Middle frontal gyrus (tissue), 1 donor: Measurements from ENCODE around the gene XRCC5.

ENCODE experiments used
- DNase-seq: peaks from one replicate; pipeline ENCODE4 v3.0.0-alpha.2; 2015; ENCODE audit warnings: low spot score; ENCODE audit errors: extremely low spot score

The XRCC5 gene

DNA sequence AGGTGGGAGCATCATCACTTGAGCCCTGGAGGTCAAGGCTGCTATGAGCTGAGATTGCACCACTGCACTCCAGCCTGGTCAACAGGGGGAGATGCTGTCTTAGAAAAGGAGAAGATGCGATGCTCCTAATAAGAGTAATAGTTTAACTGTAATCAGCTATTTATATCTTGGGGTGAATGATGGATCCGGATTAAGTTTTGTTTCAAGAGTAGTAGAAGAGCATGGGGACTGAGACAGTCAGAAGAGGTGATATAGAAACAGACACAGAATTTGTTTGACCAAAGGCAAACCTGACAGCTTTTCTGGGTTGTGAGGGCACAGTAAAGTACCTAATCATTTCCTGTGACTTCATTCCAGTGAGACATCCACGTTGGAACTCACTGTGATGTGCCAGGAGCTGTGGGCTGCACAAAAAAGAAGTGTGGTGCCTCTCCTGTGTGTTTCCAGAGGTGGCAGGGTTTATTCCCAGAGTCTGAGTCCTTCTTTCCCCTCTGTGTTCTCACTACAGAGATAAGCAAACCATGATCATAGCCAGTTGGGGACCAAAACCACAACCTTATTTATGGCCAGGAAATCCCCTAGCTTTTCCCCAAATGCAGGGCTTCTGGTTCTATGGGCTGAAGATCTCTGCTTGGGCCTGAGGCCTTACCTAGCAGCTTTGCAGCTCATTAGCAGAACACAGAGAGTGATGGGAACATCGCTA lies 113.7 kb downstream of the XRCC5 start:
- DNase-seq, result no peak

DNA sequence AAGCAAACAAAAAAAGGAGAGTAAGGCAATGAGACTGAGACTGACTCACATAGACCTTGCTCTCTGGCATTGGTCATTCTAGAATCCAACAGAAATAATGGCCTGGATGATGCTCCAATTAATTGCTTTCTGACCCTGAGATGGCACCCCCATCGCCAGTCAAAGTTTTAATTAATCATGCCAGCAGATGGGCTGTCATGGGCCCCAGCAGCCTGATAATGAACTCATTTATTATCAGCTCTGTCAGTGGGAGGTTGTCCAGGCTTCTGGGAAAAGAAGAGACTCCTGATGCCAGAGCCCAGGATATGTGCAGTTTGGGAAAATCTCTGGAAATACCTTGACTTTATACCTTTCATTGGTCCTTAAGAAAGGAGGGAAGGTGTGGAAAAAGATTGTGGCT lies 115.2 kb downstream of the XRCC5 start:
- no peak for DNase-seq

DNA sequence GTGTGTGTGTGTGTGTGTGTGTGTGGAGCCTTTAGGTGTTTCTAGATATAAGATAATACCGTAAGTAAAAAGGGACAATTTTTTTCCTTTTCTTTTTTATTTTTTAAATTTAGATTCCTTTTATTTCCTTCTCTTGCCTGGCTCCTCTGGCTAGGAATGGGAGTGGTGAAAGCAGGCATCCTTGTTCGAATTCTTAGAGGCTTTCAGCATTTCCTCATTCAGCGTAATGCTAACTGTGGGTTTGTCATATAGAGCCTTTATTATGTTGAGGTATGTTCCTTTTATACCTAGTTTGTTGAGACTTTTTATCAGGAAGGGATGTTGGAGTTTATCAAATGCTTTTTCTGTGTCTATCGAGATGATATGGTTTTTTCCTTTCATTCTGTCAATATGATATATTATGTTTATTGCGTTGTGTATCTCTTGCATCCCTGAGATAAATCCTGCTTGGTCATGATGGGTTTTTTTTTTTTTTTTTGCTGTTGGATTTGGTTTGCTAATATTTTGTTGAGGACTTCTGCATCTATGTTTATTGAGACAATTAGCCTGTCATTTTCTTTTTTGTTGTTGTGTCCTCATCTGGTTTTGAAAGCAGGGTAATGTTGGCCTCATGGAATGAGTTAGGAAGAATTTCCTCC lies 120.2 kb downstream of the XRCC5 start:
- no peak for DNase-seq

DNA sequence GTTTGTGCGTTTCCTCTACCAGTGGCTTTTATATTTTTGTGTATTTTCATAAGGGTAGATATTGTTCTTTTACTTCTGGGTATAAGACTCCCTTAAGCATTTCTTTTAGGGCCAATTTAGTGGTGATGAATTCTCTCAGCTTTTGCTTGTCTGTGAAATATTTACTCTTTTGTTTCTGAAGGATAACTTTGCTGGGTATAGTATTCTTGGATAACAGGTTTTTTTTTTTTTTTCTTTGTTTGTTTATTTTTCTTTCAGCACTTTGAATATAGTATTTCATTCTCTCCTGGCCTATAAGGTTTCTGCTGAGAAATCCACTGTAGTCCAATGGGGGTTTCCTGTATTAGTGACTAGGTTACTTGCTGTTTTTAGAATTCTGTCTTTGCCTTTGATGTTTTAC lies 122.7 kb downstream of the XRCC5 start:
- DNase-seq, result no peak

- no peak for DNase-seq
These were observed 123.6 kb downstream of the XRCC5 start for GRCh38 chr2:216232721-216233120.

GRCh38 chr2:216233281-216233995 lies 124.3 kb downstream of the XRCC5 start:
- no peak for DNase-seq

GRCh38 chr2:216234106-216234505 lies 125.0 kb downstream of the XRCC5 start:
- DNase-seq, result no peak

- DNase-seq, result no peak
These were observed 126.3 kb downstream of the XRCC5 start for GRCh38 chr2:216235462-216235861.

DNA sequence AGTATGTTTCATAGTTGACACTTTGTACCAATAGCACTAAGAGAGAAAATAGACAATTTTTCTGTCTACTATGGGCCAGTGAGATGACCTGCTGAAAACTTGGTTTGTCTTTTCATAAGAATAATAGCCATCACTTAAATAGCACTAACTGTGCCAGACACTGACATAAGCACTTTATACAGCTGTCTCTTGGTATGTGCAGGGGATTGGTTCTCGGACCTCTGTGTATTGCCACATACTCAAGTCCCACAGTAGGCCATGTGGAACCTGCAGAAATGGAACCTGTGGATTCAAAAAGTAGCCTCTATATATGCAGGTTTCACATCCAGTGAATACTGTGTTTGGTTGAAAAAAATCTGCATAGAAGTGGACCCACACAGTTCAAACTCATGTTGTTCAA lies 126.7 kb downstream of the XRCC5 start:
- DNase-seq, result no peak

DNA sequence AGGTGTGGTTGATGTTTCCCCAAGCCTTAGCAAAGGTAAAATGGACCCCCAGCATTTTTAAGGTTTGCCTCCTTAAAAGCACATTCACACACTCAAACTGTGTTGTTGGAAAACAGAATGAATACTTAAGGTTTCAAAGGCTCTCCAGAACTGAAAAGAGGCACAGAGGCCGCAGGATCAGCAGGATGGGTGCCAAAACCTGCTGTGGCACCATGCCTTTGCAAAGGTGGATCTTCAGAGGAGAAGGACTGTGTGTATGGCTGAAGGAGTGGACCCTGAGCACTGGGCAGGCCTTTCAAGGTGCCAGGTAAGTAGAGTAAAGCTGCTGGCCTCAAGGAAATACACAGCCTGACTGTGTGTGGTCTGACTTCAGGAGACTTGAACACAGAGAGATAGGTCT lies 127.3 kb downstream of the XRCC5 start:
- no peak for DNase-seq

DNA sequence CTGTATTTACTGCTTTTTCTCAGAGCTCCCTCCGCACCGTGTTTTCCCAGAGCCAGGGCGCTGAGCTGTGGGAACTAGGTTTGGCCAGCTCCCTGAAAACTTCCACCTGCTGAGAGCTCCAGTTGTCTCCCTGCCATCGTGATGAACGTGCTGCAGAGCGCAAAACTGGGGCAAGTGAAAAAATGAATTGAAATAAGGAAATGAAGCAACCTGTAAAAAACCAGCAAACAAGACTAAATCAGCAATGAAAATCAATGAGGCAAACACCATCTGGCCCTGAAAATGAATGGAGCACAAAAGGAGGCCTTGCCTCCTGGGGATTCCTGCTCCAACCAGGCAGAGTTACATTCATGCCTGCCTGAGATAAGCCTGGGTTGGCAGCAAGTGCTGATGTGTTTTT lies 133.2 kb downstream of the XRCC5 start:
- DNase-seq, result no peak

- DNase-seq, result no peak
These were observed 133.9 kb downstream of the XRCC5 start for GRCh38 chr2:216243026-216243425.

DNA sequence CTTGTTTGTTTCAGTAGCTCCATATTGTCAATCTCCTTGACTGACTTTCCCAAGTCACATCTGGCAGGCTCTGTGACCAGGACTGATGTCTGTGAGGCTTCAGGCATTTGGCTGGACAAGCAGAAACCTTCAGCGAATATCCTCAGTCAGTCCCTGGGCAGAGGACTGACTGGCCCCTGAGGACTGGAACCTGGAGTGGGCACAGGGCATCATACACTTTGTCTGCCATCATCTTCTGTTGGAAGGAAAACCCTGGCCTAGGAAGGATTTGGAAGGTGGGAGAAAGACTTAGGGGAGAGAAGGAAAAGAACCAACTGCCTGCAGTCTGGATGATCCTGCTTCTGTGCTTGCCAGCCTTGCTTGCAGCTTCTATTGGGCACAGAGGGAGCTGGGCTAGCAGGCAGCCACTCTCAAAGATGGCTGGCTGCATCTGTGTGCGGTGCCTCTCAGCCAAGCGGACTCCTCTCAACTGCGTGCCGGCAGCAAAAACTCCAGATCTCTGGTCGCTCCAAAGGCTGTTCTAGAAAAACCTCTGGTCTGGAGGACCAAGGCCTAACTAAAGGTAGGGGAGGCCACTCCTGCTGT lies 136.3 kb downstream of the XRCC5 start:
- no peak for DNase-seq

GRCh38 chr2:216246766-216247165 lies 137.6 kb downstream of the XRCC5 start:
- no peak for DNase-seq
